Activated CD8-positive, alpha-beta T cell treated with anti-CD3 and anti-CD28 coated beads, Interleukin-2, amount 10 ng/mL, durations not matched to agents 7 days and 5 days (primary cell): ENCODE data around the gene EIF5. TPM values are rescaled to one million over a fixed set of nuclear protein-coding genes. Genes with fewer than 3 reads are reported as not detected.

ENCODE experiments used
- ATAC-seq: fragments of 150-1000 bp; cut with Tn5 transposase; one replicate; pipeline ENCODE4 v1.10.0; 2021; ENCODE audit warnings: moderate library complexity
- CTCF ChIA-PET: fragments of 350-600 bp; sonication (Branson Sonifier 250); formaldehyde crosslinking; loops from one replicate; lab custom pipeline; 2021; ENCODE audit warnings: antibody characterized with exemption; lab: Charles Lee
- POLR2A ChIA-PET: fragments of 350-600 bp; sonication (Branson Sonifier 250); formaldehyde crosslinking; loops from one replicate; lab custom pipeline; 2021; ENCODE audit warnings: antibody characterized with exemption; lab: Charles Lee
- DNase-seq: peaks from one replicate; pipeline ENCODE4 v3.0.0-alpha.2; 2020
- H3K27ac Mint-ChIP-seq: one replicate; pipeline ENCODE4 v1.8.0; 2021; ENCODE audit warnings: mild to moderate bottlenecking, mixed read lengths
- H3K27me3 Mint-ChIP-seq: one replicate; pipeline ENCODE4 v1.8.0; 2021; ENCODE audit warnings: low read depth, mixed read lengths
- H3K36me3 Mint-ChIP-seq: one replicate; pipeline ENCODE4 v1.8.0; 2021; ENCODE audit warnings: low read depth, mixed read lengths
- H3K4me1 Mint-ChIP-seq: one replicate; pipeline ENCODE4 v1.8.0; 2021; ENCODE audit warnings: low read depth, mixed read lengths
- H3K4me3 Mint-ChIP-seq: one replicate; pipeline ENCODE4 v1.8.0; 2021; ENCODE audit warnings: mild to moderate bottlenecking, mixed read lengths
- H3K9me3 Mint-ChIP-seq: one replicate; pipeline ENCODE4 v1.8.0; 2022; ENCODE audit warnings: mixed read lengths; ENCODE audit not compliant: insufficient read depth
- total RNA-seq, 2 experiments: library from RNA; stranded (reverse); gene quantifications; one replicate each; pipeline ENCODE4 v1.2.3, GENCODE V29; 2021

Gene EIF5
- total RNA-seq, 2 experiments from 2014 or later: 240 to 241 TPM

- ChIA-PET CTCF (interaction anchor here (1.4 to 5.6 kb wide), 2 partner anchors 188 to 599 kb away, joined by 5 to 42 read pairs; no protein-coding TSS in a partner anchor), POLR2A (no interaction called here)
- Mint-ChIP-seq H3K27me3 (peaks cover 4% of the 10 kb centered on the region), H3K27ac (no peak overlapping the region), H3K9me3 (no peaks in the 10 kb centered on the region), H3K4me1 (no peaks in the 10 kb centered on the region), H3K36me3 (no peaks in the 10 kb centered on the region), H3K4me3 (no peak overlapping the region)
- no peak for DNase-seq
- ATAC-seq: no peak
Measured at GRCh38 chr14:103293465-103293864, 40.6 kb upstream of the EIF5 start.

- Mint-ChIP-seq H3K9me3 (no peaks in the 10 kb centered on the region), H3K27ac (no peak overlapping the region), H3K36me3 (no peaks in the 10 kb centered on the region), H3K4me1 (no peaks in the 10 kb centered on the region), H3K27me3 (peaks cover 4% of the 10 kb centered on the region), H3K4me3 (no peak overlapping the region)
- no peak for DNase-seq
- CTCF ChIA-PET: interaction anchor here (5.6 kb wide), 1 partner anchor 188 kb away, joined by 42 read pairs; no protein-coding TSS in a partner anchor
- no peak for ATAC-seq
- POLR2A ChIA-PET: no interaction called here
Measured at GRCh38 chr14:103294091-103294490, 39.9 kb upstream of the EIF5 start.

GRCh38 chr14:103296007-103296406, 38.0 kb upstream of the EIF5 start:
- H3K36me3 Mint-ChIP-seq: no peaks in the 10 kb centered on the region
- DNase-seq (no peak), ATAC-seq (no peak)
- no peak overlapping the region for H3K4me3 Mint-ChIP-seq
- ChIA-PET POLR2A (no interaction called here), CTCF (no interaction called here)
- H3K4me1 Mint-ChIP-seq: no peaks in the 10 kb centered on the region
- H3K27ac Mint-ChIP-seq: no peak overlapping the region
- H3K9me3 Mint-ChIP-seq: no peaks in the 10 kb centered on the region
- peaks cover 4% of the 10 kb centered on the region for H3K27me3 Mint-ChIP-seq

GRCh38 chr14:103296987-103297386, 37.0 kb upstream of the EIF5 start:
- DNase-seq (no peak), ATAC-seq (no peak)
- no peak overlapping the region for H3K27ac Mint-ChIP-seq
- H3K36me3 Mint-ChIP-seq: no peaks in the 10 kb centered on the region
- no peak overlapping the region for H3K4me3 Mint-ChIP-seq
- H3K27me3 Mint-ChIP-seq: peaks cover 4% of the 10 kb centered on the region
- H3K4me1 Mint-ChIP-seq: no peaks in the 10 kb centered on the region
- ChIA-PET CTCF (no interaction called here), POLR2A (no interaction called here)
- no peaks in the 10 kb centered on the region for H3K9me3 Mint-ChIP-seq

GRCh38 chr14:103298620-103299019, 35.4 kb upstream of the EIF5 start:
- ATAC-seq (no peak), DNase-seq (no peak)
- Mint-ChIP-seq H3K4me1 (no peaks in the 10 kb centered on the region), H3K36me3 (no peaks in the 10 kb centered on the region), H3K4me3 (no peak overlapping the region), H3K27me3 (peaks cover 7% of the 10 kb centered on the region), H3K9me3 (no peaks in the 10 kb centered on the region), H3K27ac (no peak overlapping the region)
- ChIA-PET POLR2A (interaction anchor here (0.7 kb wide), 1 partner anchor 35 kb away, joined by 4 read pairs; no protein-coding TSS in a partner anchor), CTCF (no interaction called here)

- ATAC-seq (no peak), DNase-seq (no peak)
- H3K4me1 Mint-ChIP-seq: no peaks in the 10 kb centered on the region
- no peaks in the 10 kb centered on the region for H3K9me3 Mint-ChIP-seq
- CTCF ChIA-PET: no interaction called here
- no peak overlapping the region for H3K4me3 Mint-ChIP-seq
- H3K27me3 Mint-ChIP-seq: peaks cover 15% of the 10 kb centered on the region
- H3K36me3 Mint-ChIP-seq: no peaks in the 10 kb centered on the region
- no peak overlapping the region for H3K27ac Mint-ChIP-seq
- POLR2A ChIA-PET: no interaction called here
Measured at GRCh38 chr14:103301512-103302354, 32.3 kb upstream of the EIF5 start.

GRCh38 chr14:103302966-103303365, 31.1 kb upstream of the EIF5 start:
- no peak overlapping the region for H3K27ac Mint-ChIP-seq
- no peak overlapping the region for H3K4me3 Mint-ChIP-seq
- ATAC-seq (no peak), DNase-seq (no peak)
- no peaks in the 10 kb centered on the region for H3K4me1 Mint-ChIP-seq
- CTCF ChIA-PET: no interaction called here
- H3K27me3 Mint-ChIP-seq: peaks cover 17% of the 10 kb centered on the region
- POLR2A ChIA-PET: no interaction called here
- no peaks in the 10 kb centered on the region for H3K36me3 Mint-ChIP-seq
- H3K9me3 Mint-ChIP-seq: no peaks in the 10 kb centered on the region

- ChIA-PET POLR2A (no interaction called here), CTCF (no interaction called here)
- DNase-seq: no peak
Measured at GRCh38 chr14:103304706-103305105, 29.3 kb upstream of the EIF5 start.

GRCh38 chr14:103308717-103309616, 25.1 kb upstream of the EIF5 start:
- Mint-ChIP-seq H3K27ac (no peak overlapping the region), H3K36me3 (no peaks in the 10 kb centered on the region), H3K4me3 (no peak overlapping the region), H3K4me1 (no peaks in the 10 kb centered on the region), H3K9me3 (no peaks in the 10 kb centered on the region), H3K27me3 (peaks cover 12% of the 10 kb centered on the region)
- ChIA-PET POLR2A (no interaction called here), CTCF (interaction anchor here (1.3 kb wide), 1 partner anchor 14 kb away, joined by 3 read pairs; no protein-coding TSS in a partner anchor)
- no peak for ATAC-seq
- DNase-seq: no peak

More at GRCh38 chr14:103304706-103305105, 29.3 kb upstream of the EIF5 start:
- Mint-ChIP-seq H3K4me1 (no peaks in the 10 kb centered on the region), H3K27ac (no peak overlapping the region), H3K36me3 (no peaks in the 10 kb centered on the region), H3K9me3 (no peaks in the 10 kb centered on the region), H3K4me3 (no peak overlapping the region), H3K27me3 (peaks cover 17% of the 10 kb centered on the region)
- no peak for ATAC-seq

GRCh38 chr14:103310576-103311095, 23.4 kb upstream of the EIF5 start:
- no peak for ATAC-seq
- no peak for DNase-seq
- Mint-ChIP-seq H3K9me3 (no peaks in the 10 kb centered on the region), H3K27ac (no peak overlapping the region), H3K4me1 (no peaks in the 10 kb centered on the region), H3K4me3 (no peak overlapping the region), H3K36me3 (no peaks in the 10 kb centered on the region), H3K27me3 (peaks cover 5% of the 10 kb centered on the region)
- POLR2A ChIA-PET: no interaction called here
- CTCF ChIA-PET: no interaction called here

GRCh38 chr14:103311171-103311997, 22.7 kb upstream of the EIF5 start:
- DNase-seq: no peak

More at GRCh38 chr14:103311171-103311997, 22.7 kb upstream of the EIF5 start:
- CTCF ChIA-PET: no interaction called here
- ATAC-seq: no peak
- Mint-ChIP-seq H3K27me3 (peaks cover 2% of the 10 kb centered on the region), H3K4me1 (no peaks in the 10 kb centered on the region), H3K9me3 (no peaks in the 10 kb centered on the region), H3K27ac (no peak overlapping the region), H3K4me3 (no peak overlapping the region), H3K36me3 (no peaks in the 10 kb centered on the region)
- POLR2A ChIA-PET: no interaction called here
